Small intestine (tissue), 7 donors: ENCODE measurements around the gene PREP. TPM values are rescaled to one million over a fixed set of nuclear protein-coding genes. Genes with fewer than 3 reads are reported as not detected.

Experiments
- DNase-seq, 2 donors: peaks; one replicate each; pipeline versions ENCODE4 v3.0.0 to v3.0.0-alpha.2; 2013
- FAIRE-seq: peaks from 2 replicates; lab custom pipeline; 2012; peaks lifted over from hg19 to GRCh38; lab: Jason Lieb, UNC
- H3K27ac ChIP-seq, 3 donors: one replicate each; pipeline ENCODE4 v1.5.1; 2013; ENCODE audit warnings: low read length in 2 of 3, mild to moderate bottlenecking in 2 of 3, control low read depth in 1 of 3, inconsistent platforms in 1 of 3, low read depth in 1 of 3, moderate library complexity in 1 of 3
- H3K27me3 ChIP-seq, 3 donors: one replicate each; pipeline ENCODE4 v1.6.1; 2013; ENCODE audit warnings: low read length in 3 of 3, inconsistent platforms in 1 of 3; ENCODE audit not compliant: control insufficient read depth in 3 of 3, insufficient read depth in 3 of 3
- H3K36me3 ChIP-seq, 3 donors: one replicate each; pipeline ENCODE4 v1.6.1; 2013; ENCODE audit warnings: low read length in 3 of 3, inconsistent platforms in 1 of 3, low read depth in 1 of 3, mild to moderate bottlenecking in 1 of 3, moderate library complexity in 1 of 3; ENCODE audit not compliant: control insufficient read depth in 3 of 3, insufficient read depth in 2 of 3
- H3K4me1 ChIP-seq, 3 donors: one replicate each; pipeline ENCODE4 v1.6.1; 2013; ENCODE audit warnings: low read length in 2 of 3, inconsistent platforms in 1 of 3, low read depth in 1 of 3, mild to moderate bottlenecking in 1 of 3, moderate library complexity in 1 of 3; ENCODE audit not compliant: control insufficient read depth in 3 of 3, insufficient read depth in 2 of 3
- H3K4me3 ChIP-seq, 3 donors: one replicate each; pipeline ENCODE4 v1.5.1; 2013; ENCODE audit warnings: low read length in 3 of 3, control low read depth in 1 of 3, inconsistent platforms in 1 of 3, low read depth in 1 of 3, mild to moderate bottlenecking in 1 of 3, moderate library complexity in 1 of 3
- H3K9me3 ChIP-seq, 2 donors: one replicate each; pipeline ENCODE4 v1.6.1; 2013; ENCODE audit warnings: low read depth in 1 of 2, low read length in 1 of 2; ENCODE audit not compliant: control insufficient read depth in 2 of 2, insufficient read depth in 1 of 2
- WGBS, 3 donors: extraction: QIAGEN DNeasy Blood & Tissue Kit; methylation state at CpG; one replicate each; pipeline ENCODE4 v1.1.7; 2013; 5-methylcytosine and 5-hydroxymethylcytosine counted together
- polyA plus RNA-seq, 4 donors: library from polyadenylated mRNA; stranded (reverse) in 3 of 4; unstranded in 1 of 4; fragments of 200-250 nt in 3 of 4; fragments of 120-200 nt in 1 of 4; gene quantifications; one replicate each; pipeline versions ENCODE4 v1.2.1 to v1.2.3, GENCODE V29; 2013
- donor health status: healthy with polysubstance abuse.
- donor health status: control.
- donor health status: control.
- donor health status: Bipolar disorder and iron deficiency.
- donor health status: healthy.

The PREP gene
- polyA plus RNA-seq, 4 donors, result 26.5 to 48.8 (median 42.3) TPM

DNA sequence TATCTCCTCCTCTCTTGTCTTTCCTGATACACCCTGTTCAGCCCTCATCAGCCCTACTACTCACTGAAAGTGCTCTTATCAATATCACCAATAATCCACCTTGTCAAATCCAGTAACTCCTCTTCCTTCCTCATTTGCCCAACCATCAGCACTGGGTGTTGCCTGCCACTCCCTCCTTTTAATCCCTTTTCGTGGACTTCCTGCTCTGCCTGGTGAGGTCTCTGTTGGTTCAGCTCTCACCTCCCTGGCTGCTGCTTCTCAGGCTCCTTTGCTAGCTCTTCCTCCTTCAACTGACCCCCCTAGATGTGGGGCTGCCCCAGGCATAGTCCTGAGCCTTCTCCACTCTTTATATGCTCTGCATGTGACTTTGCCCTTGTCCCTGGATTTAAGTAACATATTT lies 92.5 kb downstream of the PREP start:
- H3K4me3 ChIP-seq, result no peak overlapping the region
- peak; percentile 21 to 82 for DNase-seq
- H3K27ac ChIP-seq, result peak overlapping the region in 1 of 3 donors; percentile 62
- peaks cover 4 to 33% (median 23%) of the 10 kb centered on the region in 3 donors for H3K36me3 ChIP-seq
- no peaks in the 10 kb centered on the region for H3K9me3 ChIP-seq
- no peaks in the 10 kb centered on the region for H3K27me3 ChIP-seq
- H3K4me1 ChIP-seq, result peaks cover 0 to 1% (median 0%) of the 10 kb centered on the region in 3 donors
- no peak for FAIRE-seq
- WGBS, 3 donors, result 8 to 67% (median 20%) methylated on average over 1 of the region's 1 CpG

- DNase-seq (no peak), FAIRE-seq (no peak)
- Histone ChIP-seq H3K36me3 (peaks cover 4 to 32% (median 15%) of the 10 kb centered on the region in 3 donors), H3K9me3 (no peaks in the 10 kb centered on the region), H3K27me3 (no peaks in the 10 kb centered on the region), H3K4me3 (no peak overlapping the region), H3K4me1 (peaks cover 0 to 1% (median 0%) of the 10 kb centered on the region in 3 donors), H3K27ac (no peak overlapping the region)
- WGBS, 3 donors, result 86 to 89% (median 86%) methylated on average over 5 of the region's 5 CpGs
Measured at GRCh38 chr6:105308840-105309239, 94.0 kb downstream of the PREP start.

DNA sequence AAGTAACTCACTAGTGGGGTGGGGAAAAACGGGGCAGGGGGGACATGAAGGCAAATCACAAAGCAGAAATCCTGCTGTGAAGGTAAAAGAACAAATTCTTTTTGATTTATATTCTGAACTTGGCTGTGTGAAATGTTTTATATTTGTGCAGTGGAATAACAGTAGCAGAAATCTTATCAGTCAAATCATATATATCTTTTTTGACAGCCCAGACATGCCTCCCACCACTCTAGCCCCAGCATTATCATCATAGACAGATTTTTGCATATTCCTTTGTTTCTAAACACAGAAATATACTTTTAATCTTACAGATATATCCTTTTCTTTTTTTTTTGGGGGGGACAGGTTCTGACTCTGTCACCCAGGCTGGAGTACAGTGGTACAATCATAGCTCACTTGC lies 97.4 kb downstream of the PREP start:
- no peak overlapping the region for H3K27ac ChIP-seq
- H3K4me3 ChIP-seq, result no peak overlapping the region
- peaks cover 0 to 1% (median 0%) of the 10 kb centered on the region in 3 donors for H3K4me1 ChIP-seq
- DNase-seq, result no peak
- 88 to 92% (median 91%) methylated on average over 1 of the region's 1 CpG for WGBS, 3 donors
- no peaks in the 10 kb centered on the region for H3K27me3 ChIP-seq
- no peak for FAIRE-seq
- peaks cover 0 to 38% (median 9%) of the 10 kb centered on the region in 3 donors for H3K36me3 ChIP-seq
- no peaks in the 10 kb centered on the region for H3K9me3 ChIP-seq

DNA sequence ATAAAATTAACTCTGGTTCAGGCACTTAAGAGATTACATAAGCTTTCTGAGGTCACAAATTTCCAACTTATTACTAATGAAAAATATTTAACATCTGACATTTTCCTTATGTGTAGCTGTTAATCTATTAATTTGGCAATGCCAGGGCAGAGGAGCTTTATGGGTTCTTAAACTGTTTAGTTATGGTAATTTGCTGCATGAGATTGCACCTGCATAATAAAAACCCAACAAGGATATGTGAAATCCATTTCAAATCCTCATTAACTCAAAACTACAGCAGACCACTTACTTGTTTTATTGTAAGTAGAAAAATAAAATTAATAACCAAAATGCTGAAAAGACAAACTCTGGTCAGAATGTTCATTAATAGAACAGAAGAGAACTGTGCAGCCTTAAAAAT lies 98.1 kb downstream of the PREP start:
- no peak overlapping the region for H3K4me3 ChIP-seq
- no peaks in the 10 kb centered on the region for H3K9me3 ChIP-seq
- no peaks in the 10 kb centered on the region for H3K27me3 ChIP-seq
- no peaks in the 10 kb centered on the region for H3K4me1 ChIP-seq
- FAIRE-seq (no peak), DNase-seq (no peak)
- peaks cover 0 to 38% (median 9%) of the 10 kb centered on the region in 3 donors for H3K36me3 ChIP-seq
- H3K27ac ChIP-seq, result no peak overlapping the region

GRCh38 chr6:105304366-105304765 lies 98.5 kb downstream of the PREP start:
- FAIRE-seq, result no peak

DNA sequence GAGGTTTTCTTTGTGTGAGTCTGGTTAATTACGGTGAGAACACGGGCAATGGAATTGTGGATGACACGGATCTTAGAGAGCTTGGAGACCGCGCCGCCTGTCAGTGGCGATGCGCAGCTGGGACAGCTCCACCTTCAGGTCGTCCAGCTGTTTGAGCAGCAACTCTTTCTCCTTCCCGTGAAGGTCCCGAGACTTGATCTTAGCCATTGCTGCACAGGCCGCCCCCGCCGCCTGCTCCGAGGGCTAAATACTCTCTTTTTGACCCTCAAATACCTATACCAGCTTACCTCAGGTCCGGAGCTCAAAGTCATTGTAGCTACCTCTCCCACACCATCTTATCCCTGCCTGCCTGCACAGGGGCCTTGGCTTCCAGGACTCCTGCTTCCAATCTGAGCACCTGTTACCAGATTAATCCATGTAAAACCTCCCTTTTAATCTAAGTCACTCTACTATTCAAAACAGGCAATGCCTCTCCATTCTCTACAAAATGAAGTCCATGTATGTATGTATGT lies 100.2 kb downstream of the PREP start:
- WGBS, 3 donors, result 95 to 98% (median 98%) methylated on average over 16 of the region's 16 CpGs
- H3K27me3 ChIP-seq, result no peaks in the 10 kb centered on the region
- DNase-seq, result no peak
- H3K4me3 ChIP-seq, result no peak overlapping the region
- no peaks in the 10 kb centered on the region for H3K9me3 ChIP-seq
- H3K4me1 ChIP-seq, result no peaks in the 10 kb centered on the region
- FAIRE-seq, result no peak
- H3K27ac ChIP-seq, result no peak overlapping the region
- peaks cover 0 to 45% (median 4%) of the 10 kb centered on the region in 3 donors for H3K36me3 ChIP-seq

More at GRCh38 chr6:105304366-105304765, 98.5 kb downstream of the PREP start:
- no peaks in the 10 kb centered on the region for H3K4me1 ChIP-seq
- peaks cover 0 to 40% (median 9%) of the 10 kb centered on the region in 3 donors for H3K36me3 ChIP-seq
- no peak overlapping the region for H3K4me3 ChIP-seq
- H3K27me3 ChIP-seq, result no peaks in the 10 kb centered on the region
- WGBS, 3 donors, result 95 to 98% (median 98%) methylated on average over 3 of the region's 3 CpGs
- H3K27ac ChIP-seq, result no peak overlapping the region
- no peaks in the 10 kb centered on the region for H3K9me3 ChIP-seq
- no peak for DNase-seq

DNA sequence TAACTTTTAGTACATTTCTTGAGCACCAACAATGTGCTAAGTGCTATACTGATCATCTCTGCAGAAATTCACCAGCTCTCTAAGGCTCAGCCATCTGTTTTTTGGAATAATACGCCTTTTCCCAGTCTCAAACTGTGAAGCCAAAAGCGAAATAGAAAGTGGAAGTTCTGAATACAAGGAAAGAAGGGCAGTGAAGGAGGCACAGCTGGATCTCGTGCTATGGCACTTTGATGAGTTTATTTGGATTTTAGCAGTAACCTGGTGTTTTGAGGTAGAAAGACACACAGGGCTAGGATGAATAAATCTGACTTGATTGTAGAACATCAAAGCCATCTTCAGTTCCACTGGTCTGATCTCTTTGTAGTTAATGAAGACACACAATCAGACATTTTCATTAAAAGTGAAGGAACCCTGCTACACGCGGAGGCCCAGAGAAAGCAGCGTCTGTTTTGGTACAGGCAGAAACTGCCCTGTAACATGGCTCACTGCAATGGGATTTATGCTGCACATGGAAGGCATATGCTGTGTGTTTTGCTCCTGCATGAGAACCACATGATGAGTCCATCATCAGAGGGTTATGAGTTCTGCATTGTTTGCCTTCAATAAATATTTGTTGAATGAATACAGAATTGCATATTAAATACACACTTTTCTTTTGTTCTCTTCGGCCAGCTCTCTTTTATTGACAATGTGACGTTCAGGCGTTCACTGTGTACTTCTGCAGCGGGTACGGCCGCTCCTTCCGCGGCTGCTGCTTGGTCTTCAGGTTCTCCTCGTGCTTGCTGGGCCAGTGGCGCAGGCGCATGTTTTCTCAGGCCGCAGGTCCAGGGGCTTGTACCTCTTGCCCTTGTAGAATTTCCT lies 100.9 kb downstream of the PREP start:
- H3K4me3 ChIP-seq, result no peak overlapping the region
- no peak for DNase-seq
- no peak for FAIRE-seq
- peaks cover 0 to 43% (median 4%) of the 10 kb centered on the region in 3 donors for H3K36me3 ChIP-seq
- H3K27ac ChIP-seq, result no peak overlapping the region
- H3K27me3 ChIP-seq, result no peaks in the 10 kb centered on the region
- H3K9me3 ChIP-seq, result no peaks in the 10 kb centered on the region
- no peaks in the 10 kb centered on the region for H3K4me1 ChIP-seq
- 87 to 93% (median 91%) methylated on average over 18 of the region's 18 CpGs for WGBS, 3 donors

DNA sequence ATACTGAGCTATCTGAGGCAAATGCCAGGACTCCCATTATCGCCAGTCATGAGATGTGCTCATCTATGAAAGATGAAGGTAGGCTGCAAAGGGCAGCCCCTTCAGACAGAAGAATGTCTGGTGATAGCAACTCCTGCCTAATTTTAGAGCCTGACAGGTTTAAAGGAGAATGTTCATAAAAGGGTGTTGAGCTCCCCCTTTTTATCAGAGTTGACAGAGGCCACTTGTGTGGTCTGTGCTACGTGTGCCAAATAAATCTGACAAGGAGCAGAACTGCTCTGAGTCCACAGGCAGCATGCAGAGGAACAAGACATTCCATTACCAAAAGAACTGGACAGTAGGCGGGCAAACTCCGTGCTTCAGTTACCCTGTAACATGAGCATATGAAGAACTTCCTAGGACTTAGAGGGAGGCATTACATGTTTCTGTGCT lies 101.8 kb downstream of the PREP start:
- Histone ChIP-seq H3K27ac (no peak overlapping the region), H3K4me1 (no peaks in the 10 kb centered on the region), H3K9me3 (no peaks in the 10 kb centered on the region), H3K4me3 (no peak overlapping the region), H3K36me3 (peaks cover 0 to 42% (median 4%) of the 10 kb centered on the region in 3 donors), H3K27me3 (no peaks in the 10 kb centered on the region)
- FAIRE-seq, result no peak
- no peak for DNase-seq
- WGBS, 3 donors, result 81 to 87% (median 86%) methylated on average over 4 of the region's 4 CpGs
